Cerebellar cortex (tissue), 1 donor: ENCODE data around the gene PTRHD1.
"Not testable (repeated sequence)": the region's sequence is repeated elsewhere in the genome, so short reads cannot be mapped to it uniquely, and the experiment has no call there.

Experiments
- DNase-seq: peaks from one replicate; pipeline ENCODE4 v3.0.0-alpha.2; 2015; ENCODE audit warnings: low spot score

The PTRHD1 gene

GRCh38 chr2:24792874-24793760 is at the start of gene PTRHD1, which contains the start of gene CENPO:
Gene PTRHD1, minus strand, starts transcription at chr2:24793391. Its CDS starts 14 bp downstream, at chr2:24793377.
Gene CENPO, plus strand, starts transcription at chr2:24793425. Its CDS starts 495 bp downstream, at chr2:24793920.
- peak; percentile 97 for DNase-seq

GRCh38 chr2:24842081-24843050 is 49.2 kb upstream of the PTRHD1 start:
- no peak for DNase-seq

- no peak for DNase-seq
These were observed 48.1 kb upstream of the PTRHD1 start for GRCh38 chr2:24840962-24841945.

- no peak for DNase-seq
These were observed 47.1 kb upstream of the PTRHD1 start for GRCh38 chr2:24840164-24840869.

GRCh38 chr2:24839729-24840128 is 46.5 kb upstream of the PTRHD1 start:
- no peak for DNase-seq

GRCh38 chr2:24838541-24838940 is 45.4 kb upstream of the PTRHD1 start:
- DNase-seq, result no peak

- DNase-seq, result no peak
These were observed 44.9 kb upstream of the PTRHD1 start for GRCh38 chr2:24837996-24838513.

- no peak for DNase-seq
These were observed 43.5 kb upstream of the PTRHD1 start for GRCh38 chr2:24836706-24837105.

GRCh38 chr2:24836206-24836605 is 43.0 kb upstream of the PTRHD1 start:
- DNase-seq, result no peak

GRCh38 chr2:24835411-24835810 is 42.2 kb upstream of the PTRHD1 start:
- not testable (repeated sequence) for DNase-seq

GRCh38 chr2:24834733-24835395 is 41.7 kb upstream of the PTRHD1 start:
- no peak for DNase-seq

- no peak for DNase-seq
These were observed 40.9 kb upstream of the PTRHD1 start for GRCh38 chr2:24833821-24834732.

GRCh38 chr2:24832931-24833701 is 39.9 kb upstream of the PTRHD1 start:
- DNase-seq, result no peak

GRCh38 chr2:24832521-24832920 is 39.3 kb upstream of the PTRHD1 start:
- DNase-seq, result no peak

GRCh38 chr2:24832073-24832461 is 38.9 kb upstream of the PTRHD1 start:
- no peak for DNase-seq

GRCh38 chr2:24831221-24832072 is 38.3 kb upstream of the PTRHD1 start:
- DNase-seq, result no peak

GRCh38 chr2:24830786-24831185 is 37.6 kb upstream of the PTRHD1 start:
- DNase-seq, result no peak
